Activated CD4-positive, alpha-beta T cell treated with anti-CD3 and anti-CD28 coated beads for 1 hour (primary cell): ENCODE measurements around the gene CST6.
A peak's percentile ranks its signal among the peaks of the same experiment; 100 is the strongest.
"Not testable (repeated sequence)": the region's sequence is repeated elsewhere in the genome, so short reads cannot be mapped to it uniquely, and the experiment has no call there.

Source experiments
- DNase-seq: peaks from one replicate; pipeline ENCODE4 v3.0.0-alpha.2; 2020

CST6 gene

GRCh38 chr11:66015936-66016792 lies 4.4 kb downstream of the CST6 start:
- no peak for DNase-seq

DNA sequence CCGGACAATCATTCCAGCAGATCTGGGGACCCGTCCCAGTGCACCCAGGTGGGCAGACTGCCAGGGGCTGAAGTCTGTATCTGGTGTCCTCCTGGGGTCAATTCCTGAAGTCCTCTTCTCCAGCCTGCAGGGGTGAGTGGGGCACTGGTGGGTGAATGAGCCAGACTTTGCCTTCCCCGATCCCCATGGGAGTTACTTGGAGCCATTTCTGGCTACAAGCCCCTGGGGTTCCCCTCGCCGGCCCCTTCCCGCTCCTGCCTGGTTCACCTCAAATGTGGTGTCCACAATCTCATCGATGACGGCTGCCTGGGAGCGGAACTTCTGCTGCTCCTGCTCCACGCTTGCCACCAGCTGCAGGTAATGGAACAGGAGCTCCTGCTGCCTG lies 5.0 kb downstream of the CST6 start:
- no peak for DNase-seq

DNA sequence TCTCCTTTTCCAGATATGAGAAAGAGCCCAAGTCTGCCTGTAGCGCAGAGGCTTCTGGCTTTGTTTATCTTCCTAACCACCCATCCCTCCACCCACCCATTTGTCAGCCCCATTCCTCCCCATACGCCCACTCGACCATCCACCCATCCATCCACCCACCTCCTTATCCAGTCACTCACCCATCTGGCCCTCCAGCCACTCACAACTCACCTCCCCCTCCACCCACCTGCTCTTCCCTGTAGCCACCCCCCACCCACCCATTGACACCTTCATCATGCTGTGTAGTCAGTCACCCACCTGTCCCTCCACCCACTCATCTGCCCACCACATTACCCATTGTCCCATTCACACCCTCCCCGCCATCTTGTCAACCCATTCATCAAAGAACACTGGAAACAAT lies 5.5 kb downstream of the CST6 start:
- DNase-seq = no peak

DNA sequence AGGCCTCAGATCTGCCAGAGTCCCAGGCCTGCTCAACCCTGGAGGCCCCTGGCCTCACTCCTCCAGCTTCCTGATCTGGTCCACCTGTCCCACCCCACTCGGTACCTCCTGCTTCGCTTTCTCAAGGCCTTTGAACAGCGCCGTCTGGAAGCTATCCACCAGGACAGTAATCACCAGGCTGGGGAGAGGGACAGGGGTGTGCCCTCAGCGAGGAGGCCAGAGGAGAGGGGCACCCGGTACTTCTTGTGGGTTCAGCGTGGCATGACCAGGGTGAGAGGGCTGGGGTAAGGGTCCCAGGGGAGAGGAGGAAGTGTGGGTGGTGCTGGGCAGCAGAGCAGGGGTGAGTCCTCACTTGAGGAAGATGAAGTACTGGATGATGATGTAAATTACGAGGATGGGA lies 8.4 kb downstream of the CST6 start:
- DNase-seq = no peak

DNA sequence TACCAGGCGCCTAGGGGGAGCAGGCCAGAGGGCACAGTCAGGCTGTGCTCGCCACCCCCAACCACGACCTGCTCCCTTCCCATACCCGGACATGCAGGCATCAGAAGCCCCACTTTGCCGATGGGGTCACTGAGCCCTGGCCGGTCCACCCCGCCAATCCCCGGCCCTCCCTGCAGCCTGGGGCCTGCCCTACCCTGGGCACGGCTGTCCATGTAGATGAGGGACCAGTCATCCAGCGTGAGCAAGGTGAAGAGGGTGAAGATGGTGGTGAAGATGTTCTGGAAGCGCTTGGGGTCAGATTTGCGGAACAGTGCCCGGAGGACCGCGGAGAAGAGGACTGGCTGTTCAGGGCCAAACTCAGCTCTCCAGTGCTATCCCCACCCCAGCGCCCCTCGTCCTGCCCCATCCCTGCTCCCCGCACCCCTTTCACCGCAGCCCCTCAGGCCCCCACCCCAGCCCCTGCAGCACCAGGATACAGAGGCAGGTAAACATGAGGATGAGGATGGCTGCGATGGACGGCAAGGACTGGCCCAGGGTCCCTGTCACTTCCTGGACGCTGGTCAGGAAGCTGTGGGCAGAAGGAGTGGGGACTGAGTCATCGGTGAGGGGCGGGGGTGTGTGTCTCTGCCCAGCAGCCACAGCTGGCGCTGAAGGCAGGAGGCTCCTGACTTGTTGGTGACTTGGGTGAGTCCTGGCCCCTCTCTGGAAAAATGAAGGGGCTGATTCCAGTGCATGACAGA lies 9.0 kb downstream of the CST6 start:
- no peak for DNase-seq

DNA sequence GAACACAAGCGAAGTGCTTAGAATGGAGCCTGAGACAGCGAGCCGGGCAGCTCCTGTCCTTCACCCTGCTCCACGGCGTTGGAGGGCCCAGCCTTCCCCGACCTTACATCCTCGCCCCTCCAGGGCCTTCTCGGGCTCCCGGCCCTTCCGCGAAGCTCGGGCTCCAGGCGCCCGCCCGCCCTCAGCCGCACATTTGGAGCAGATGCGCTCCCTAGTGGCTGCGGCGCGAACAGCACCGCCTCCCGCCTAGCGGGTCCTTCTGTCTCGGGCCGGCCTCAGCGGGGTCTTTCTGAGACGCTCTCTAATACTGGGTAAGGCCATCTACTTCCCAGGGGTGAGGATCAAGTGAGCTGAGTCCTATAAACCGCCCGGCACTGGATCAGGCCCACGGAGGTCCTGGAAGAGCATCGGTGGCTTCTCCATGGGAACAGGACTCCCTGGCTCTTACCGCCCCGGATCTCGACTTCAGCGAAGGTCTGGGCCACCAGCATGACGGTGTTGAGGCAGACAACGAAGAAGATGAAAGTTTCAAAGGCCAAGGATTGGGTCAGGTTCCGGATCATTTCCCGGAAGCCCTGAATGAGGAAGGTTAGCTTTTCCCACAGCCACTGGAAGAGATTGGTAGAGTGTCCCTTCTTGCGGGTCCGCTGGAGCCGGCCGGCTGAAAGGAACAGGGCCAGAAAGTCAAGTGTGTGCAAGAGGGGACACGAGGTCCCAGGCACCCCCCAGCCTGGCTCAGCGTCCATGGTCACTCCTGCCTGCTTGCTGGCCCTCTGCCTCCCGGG lies 10.8 kb downstream of the CST6 start:
- DNase-seq = peak; percentile 64

- DNase-seq = not testable (repeated sequence)
Measured at GRCh38 chr11:66023186-66023440, 11.3 kb downstream of the CST6 start.

DNA sequence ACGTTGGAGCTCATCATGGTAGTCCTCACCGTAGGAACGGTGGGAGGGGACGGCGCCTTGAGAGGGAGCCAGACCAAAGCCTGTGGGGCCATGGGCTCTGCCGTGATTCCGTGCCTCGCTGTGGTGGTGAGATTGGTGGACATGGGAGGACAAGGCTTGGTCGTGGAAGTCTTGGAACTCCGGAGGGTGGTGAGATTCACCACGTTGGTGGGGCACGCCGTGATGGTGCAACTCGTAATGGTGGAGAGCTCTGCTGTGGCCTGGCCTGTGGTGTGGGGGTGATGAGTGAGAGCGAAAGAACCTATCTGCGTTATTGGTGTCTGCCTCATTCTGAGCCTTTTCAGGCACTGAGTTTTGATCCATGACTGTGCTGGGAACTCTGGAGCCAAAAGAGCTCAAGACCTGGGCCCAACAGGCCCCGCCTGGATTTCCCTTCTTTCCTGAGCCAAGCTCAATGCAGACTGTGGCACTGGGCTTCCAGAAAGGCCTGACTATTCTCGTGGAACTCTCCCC lies 14.3 kb downstream of the CST6 start, which contains the start of gene CATSPER1:
CATSPER1 (minus strand) TSS at position 463 of the 513 bp plus-strand sequence; CDS start at position 363, 100 bp downstream.
- no peak for DNase-seq

DNA sequence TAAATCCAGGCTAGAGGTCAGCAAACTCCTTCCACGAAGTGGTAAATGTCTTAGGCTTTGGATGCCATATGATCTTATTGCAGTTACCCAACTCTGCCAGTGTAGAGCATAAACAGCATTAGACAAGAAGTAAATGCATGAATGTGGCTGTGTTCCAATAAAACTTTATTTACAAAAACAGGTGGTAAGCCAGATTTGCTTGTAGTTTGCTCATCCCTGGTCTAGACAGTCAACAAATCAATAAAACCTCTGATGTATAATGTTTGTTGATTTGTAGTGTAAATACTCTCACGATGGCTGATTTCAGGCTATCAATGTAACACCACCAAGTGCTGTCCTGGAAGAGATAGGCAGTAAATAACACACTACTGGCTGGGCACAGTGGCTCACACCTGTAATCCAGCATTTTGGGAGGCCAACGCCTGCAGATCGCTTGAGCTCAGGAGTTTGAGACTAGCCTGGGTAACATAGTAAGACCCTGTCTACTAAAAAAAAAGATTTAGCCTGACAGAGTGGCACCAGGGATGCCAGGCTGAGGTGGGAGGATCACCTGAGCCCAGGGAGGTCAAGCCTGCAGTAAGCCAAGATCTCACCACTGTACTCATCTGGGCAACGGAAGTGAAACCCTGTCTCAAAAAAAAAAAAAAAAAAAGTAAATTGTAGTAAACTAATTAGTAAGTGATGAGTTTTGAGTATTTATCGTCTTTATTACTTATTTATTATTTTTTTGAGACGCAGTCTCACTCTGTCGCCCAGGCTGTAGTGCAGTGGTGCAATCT lies 21.3 kb downstream of the CST6 start:
- DNase-seq = no peak

DNA sequence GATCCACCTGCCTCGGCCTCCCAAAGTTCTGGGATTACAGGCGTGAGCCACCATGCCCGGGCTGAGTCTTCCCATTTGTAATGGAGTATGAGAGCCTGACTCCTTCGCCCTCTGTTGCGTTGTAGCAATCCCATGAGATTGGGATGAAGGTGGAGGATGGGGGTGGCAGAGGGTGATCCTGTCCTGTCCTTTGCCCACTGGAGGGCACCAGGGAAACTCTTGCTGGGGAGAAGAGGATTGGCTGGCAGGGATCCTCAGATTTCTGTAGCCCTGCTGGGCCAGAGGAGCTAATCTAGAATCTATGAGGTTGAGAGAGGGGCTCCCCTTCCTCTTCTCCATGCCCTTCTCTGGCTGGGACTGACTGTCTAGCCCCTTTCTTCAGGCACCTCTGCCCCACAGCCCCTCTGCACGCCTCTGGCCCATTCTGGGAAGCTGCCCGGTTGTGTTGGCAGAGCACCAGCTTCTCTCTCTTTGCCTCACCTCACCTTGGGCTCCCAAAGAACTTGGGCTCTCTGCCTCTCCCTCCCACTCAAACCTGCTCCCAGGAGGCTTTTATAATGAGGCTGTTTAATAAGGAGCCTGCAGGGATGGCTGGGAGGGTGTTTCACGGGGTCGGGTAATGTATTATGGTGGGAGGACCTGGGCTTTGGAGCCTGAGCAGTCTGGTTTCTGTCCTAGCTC lies 24.0 kb downstream of the CST6 start:
- no peak for DNase-seq

- no peak for DNase-seq
Measured at GRCh38 chr11:66036334-66036710, 24.5 kb downstream of the CST6 start.

DNA sequence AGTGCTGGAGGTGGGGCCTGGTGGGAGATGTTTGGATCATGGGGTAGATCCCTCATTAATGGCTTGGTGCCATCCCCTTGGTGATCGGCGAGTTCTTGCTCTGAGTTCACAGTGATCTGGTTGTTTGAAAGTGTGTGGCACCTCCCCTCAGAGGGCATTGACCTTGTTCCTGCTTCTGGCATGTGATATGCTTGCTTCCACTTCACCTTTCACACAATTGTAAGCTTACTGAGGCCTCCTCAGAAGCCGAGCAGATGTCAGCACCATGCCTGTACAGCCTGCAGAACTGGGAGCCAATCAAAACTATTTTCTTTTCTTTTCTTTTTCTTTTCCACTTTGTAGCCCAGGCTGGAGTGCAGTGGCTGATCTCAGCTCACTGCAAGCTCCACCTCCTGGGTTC lies 25.5 kb downstream of the CST6 start:
- no peak for DNase-seq

GRCh38 chr11:66039765-66040164 lies 28.0 kb downstream of the CST6 start:
- no peak for DNase-seq

DNA sequence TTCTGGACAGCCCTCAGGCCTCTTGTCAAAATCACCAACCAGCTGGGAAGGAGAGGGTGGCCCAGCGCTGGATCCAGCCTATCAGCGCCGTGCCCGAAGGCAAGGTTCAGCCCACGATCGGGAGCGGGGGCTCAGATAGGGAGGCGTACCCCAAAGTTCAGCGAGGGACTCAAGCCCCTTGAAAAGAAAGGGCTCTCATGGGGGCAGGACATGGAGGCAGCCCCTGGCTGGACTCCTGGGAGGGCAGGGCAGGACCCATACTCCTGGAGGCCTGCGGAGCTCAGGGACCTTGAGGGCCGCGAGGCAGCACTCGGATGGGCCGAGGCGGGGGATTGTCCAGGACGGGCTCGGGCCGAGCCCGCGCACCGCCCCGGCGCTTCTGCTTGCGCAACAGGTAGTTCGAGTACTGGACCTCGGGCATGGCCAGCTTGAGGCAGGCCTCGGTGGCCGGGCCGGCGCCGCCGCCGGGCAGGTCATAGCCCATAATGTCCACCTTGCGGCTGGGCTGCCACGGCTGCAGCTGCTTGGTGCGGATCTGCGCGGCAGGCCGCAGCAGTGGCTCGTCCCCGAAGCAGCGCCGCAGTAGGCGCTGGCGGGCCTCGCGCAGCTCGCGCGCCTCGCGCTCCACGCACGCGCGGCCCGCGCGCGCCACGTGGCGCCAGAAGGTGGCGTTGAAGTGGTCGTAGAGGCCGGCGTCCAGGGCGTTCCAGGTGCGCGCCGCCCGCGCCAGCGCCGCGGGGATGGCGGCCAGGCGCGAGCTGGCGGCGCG lies 30.6 kb downstream of the CST6 start:
- DNase-seq = no peak

DNA sequence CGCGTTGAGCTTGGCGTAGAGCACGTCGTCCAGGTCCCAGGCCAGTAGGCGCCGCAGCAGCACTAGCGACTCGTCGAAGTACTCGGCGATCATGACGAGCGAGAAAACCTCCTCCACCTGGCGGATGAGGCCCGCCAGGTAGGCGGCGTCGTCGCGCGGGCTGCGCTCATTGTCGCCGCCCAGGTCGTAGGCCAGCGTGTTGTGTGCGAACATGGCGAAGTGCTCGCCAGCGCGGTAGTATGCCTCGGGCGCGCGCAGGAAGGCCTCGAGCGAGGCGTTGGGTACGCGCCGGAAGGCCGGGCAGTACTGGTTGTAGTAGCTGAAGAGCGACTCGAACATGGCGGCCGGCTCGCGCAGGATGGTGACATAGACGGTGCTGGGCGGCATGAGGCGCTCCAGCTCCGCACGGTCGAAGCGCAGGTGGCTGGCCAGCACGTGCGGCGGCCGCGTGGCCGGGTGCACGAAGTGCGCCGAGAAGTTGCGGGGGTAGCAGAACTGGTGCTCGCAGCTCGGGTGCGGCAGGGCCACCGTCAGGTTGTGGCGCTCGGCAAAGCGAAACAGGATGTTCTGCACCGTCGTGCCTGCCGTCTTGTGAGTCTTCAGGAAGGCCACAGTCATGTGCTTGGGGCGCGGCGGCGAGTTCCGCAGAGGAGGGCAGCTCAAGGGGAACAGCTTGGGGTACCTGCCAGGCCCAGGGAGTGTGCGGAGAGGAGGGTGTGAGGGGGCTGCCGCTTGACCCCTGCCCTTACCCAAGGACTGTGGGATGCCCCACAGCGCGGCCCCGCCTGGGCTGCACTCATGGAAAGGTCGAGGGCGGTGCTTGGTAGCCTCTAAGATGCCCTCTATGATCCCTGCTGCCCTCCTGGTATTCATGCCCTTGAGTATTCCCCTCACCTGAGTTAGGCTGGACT lies 31.4 kb downstream of the CST6 start:
- no peak for DNase-seq

GRCh38 chr11:66044757-66045156 lies 32.9 kb downstream of the CST6 start:
- no peak for DNase-seq

GRCh38 chr11:66045177-66045639 lies 33.4 kb downstream of the CST6 start:
- DNase-seq = peak; percentile 74

DNA sequence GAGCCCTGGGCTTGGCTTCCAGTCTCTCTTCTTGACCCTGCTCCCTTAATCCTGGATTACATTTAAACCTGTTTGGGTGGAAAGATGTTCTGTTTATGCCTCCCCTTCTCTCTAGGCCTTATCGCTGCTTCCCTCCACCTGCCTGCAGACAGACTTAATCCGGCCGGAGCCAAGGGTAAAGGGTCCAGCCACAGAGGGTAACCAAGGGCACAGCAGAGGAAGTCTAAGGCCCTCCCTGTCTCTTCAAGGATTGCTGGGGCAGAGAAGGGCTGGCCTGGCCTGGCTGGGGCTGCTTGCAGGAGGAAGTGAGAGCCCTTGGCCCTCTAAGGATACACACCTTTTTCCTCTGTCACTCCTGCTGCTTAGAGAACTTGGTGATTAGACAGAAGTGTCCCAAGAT lies 35.1 kb downstream of the CST6 start:
- no peak for DNase-seq

DNA sequence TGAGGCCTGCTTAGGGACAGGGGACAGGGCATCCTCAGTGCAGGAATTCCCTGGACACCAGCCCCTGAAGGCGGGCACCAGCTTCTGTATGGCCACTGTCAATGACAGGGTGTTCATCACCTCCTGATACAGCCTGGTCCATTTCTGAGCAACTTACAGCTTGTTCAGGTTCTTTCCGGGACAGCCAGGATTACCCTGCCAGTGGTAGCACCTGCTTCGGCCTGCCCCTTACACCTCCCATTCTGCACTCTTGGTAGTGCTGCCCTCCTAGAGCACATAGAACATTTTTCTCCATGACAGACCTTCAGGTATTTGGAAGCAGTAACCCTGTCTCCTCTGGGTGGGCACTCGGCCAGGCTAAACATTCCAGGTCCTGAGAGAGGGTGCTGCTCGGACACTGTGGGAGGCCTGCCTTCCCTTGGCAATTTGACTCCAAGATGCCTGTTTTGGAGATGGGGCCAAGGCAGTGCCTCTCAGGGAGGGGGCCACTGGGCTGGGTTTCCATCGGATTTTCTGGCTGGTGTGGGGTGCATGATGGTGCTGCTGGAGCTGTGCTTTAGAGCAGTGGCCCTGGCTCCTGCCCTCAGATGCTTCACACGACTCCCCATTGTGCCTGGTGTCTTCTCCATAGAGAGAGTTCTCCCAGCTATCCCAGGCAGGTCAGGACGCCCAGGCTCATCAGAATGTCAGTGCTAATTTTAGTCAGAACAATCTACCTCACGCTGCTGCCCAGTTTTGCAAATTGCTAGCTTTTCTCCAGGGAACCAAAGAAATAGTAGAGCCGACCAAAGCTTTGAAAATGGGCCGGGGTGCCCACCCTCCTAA lies 35.9 kb downstream of the CST6 start:
- no peak for DNase-seq
